Aorta (tissue), 5 donors: ENCODE data around the gene WBP2NL. TPM values are rescaled to one million over a fixed set of nuclear protein-coding genes. Genes with fewer than 3 reads are reported as not detected.

ENCODE experiments used
- ATAC-seq: fragments of 200-7000 bp; cut with Tn5 transposase; one replicate; pipeline ENCODE4 v1.9.1; 2022; ENCODE audit warnings: moderate library complexity; ENCODE audit not compliant: low FRiP score
- DNase-seq, 2 donors: peaks; one replicate each; pipeline ENCODE4 v3.0.0-alpha.2; 2020
- H3K27ac ChIP-seq, 2 donors: one replicate each; pipeline ENCODE4 v1.5.1; 2013; ENCODE audit warnings: low read length in 2 of 2, mild to moderate bottlenecking in 2 of 2, moderate library complexity in 2 of 2, control low read depth in 1 of 2, inconsistent platforms in 1 of 2, low read depth in 1 of 2
- H3K27me3 ChIP-seq, 2 donors: one replicate each; pipeline ENCODE4 v1.6.1; 2013; ENCODE audit warnings: control low read depth in 1 of 2, low read length in 1 of 2, mild to moderate bottlenecking in 1 of 2, moderate library complexity in 1 of 2; ENCODE audit not compliant: insufficient read depth in 2 of 2, control insufficient read depth in 1 of 2
- H3K36me3 ChIP-seq, 2 donors: one replicate each; pipeline ENCODE4 v1.6.1; 2013; ENCODE audit warnings: control low read depth in 1 of 2, low read length in 1 of 2, mild to moderate bottlenecking in 1 of 2; ENCODE audit not compliant: insufficient read depth in 2 of 2, control insufficient read depth in 1 of 2
- H3K4me1 ChIP-seq, 2 donors: one replicate each; pipeline ENCODE4 v1.6.1; 2013; ENCODE audit warnings: low read length in 2 of 2, control low read depth in 1 of 2, mild to moderate bottlenecking in 1 of 2, moderate library complexity in 1 of 2; ENCODE audit not compliant: insufficient read depth in 2 of 2, control insufficient read depth in 1 of 2
- H3K4me3 ChIP-seq, 2 donors: one replicate each; pipeline ENCODE4 v1.5.1; 2013; ENCODE audit warnings: low read length in 2 of 2, control low read depth in 1 of 2, mild to moderate bottlenecking in 1 of 2
- H3K9me3 ChIP-seq: one replicate; pipeline ENCODE4 v1.6.1; 2013; ENCODE audit warnings: mild to moderate bottlenecking, low read length; ENCODE audit not compliant: control insufficient read depth
- WGBS, 2 donors: extraction: QIAGEN DNeasy Blood & Tissue Kit; methylation state at CpG; one replicate each; pipeline ENCODE4 v1.1.7; 2013; 5-methylcytosine and 5-hydroxymethylcytosine counted together
- intact Hi-C, 2 donors: fragments of 100-400 bp; cut with DNase I; formaldehyde crosslinking; loops; one replicate each; pipeline versions ENCODE4 v1.14.2 to v1.15.0; 2022
- polyA plus RNA-seq, 2 donors: library from polyadenylated mRNA; stranded (reverse); fragments of 200-250 nt; gene quantifications; one replicate each; pipeline ENCODE4 v1.2.3, GENCODE V29; 2013
- total RNA-seq, 2 donors: library from RNA; stranded (reverse); fragmentation: NEBNext Ultra II Directional; extraction: Animal tissue kit (Norgen Biotek cat#: 25700); gene quantifications; one replicate each; pipeline ENCODE4 v1.2.1, GENCODE V29; 2021
- donor health status: healthy with polysubstance abuse.
- donor health status: Bipolar disorder and iron deficiency.
- donor health status: DM: no; HTN: no; CAD: no.
- donor health status: DM: no; HTN: no; CAD: no.
- donor health status: DM: yes; HTN: yes; CAD: no.

The WBP2NL gene
- total and polyA plus RNA-seq, 4 donors, result 0.36 to 2.9 (median 0.81) TPM; not detected in 1

DNA sequence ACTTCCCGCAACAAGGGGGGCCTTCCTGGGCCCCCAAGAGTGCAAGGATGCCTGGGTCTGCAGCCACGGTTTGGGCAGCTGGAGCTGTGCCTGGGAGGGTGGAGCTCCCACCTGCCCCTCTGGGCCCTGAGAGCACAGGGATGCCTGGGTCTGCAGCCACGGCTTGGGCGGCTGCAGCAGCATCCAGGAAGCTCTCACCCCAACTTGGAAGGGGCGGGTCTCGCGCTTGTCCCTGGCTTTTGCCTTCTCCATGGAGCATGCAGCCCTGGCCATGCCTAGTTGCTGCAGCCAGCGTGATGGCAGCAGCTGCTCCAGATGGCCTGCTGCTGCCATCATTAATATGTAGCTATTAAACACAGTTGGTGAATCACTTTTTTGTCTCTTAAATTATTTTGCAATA, 36.7 kb downstream of the WBP2NL start:
- H3K9me3 ChIP-seq, result no peaks in the 10 kb centered on the region
- no peak overlapping the region for H3K27ac ChIP-seq
- H3K4me3 ChIP-seq, result no peak overlapping the region
- no peaks in the 10 kb centered on the region for H3K36me3 ChIP-seq
- no peak for ATAC-seq
- no peaks in the 10 kb centered on the region for H3K27me3 ChIP-seq
- DNase-seq, result no peak
- H3K4me1 ChIP-seq, result no peaks in the 10 kb centered on the region
- 86 to 89% methylated on average over 8 of the region's 8 CpGs for whole genome bisulfite sequencing, 2 donors
- intact Hi-C loops, result no loop called here

GRCh38 chr22:42039271-42039670, 40.7 kb downstream of the WBP2NL start:
- intact Hi-C loops, result no loop called here
- Histone ChIP-seq H3K27me3 (no peaks in the 10 kb centered on the region), H3K27ac (no peak overlapping the region), H3K36me3 (no peaks in the 10 kb centered on the region), H3K9me3 (peaks cover 1% of the 10 kb centered on the region), H3K4me3 (no peak overlapping the region), H3K4me1 (no peaks in the 10 kb centered on the region)
- 88 to 93% methylated on average over 5 of the region's 5 CpGs for WGBS, 2 donors
- ATAC-seq (no peak), DNase-seq (no peak)

DNA sequence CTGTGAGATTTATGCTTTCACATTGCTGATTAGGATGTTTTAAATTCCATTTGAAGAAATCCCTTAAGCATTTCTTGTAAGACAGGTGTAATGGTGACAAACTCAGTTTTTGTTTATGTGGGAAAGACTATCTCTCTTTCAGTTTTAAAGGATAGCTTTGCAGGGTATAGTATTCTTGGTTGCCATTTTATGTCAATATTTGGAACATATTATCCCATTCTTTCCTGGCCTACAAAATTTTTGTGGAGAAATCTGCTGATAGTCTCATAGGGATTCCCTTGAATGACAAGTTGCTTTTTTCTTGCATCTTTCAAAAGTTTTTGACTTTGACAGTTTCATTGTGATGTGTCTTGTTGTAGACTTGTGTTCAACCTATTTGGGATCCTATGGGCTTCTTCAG, 43.2 kb downstream of the WBP2NL start:
- ATAC-seq, result no peak
- Histone ChIP-seq H3K27me3 (no peaks in the 10 kb centered on the region), H3K4me1 (no peaks in the 10 kb centered on the region), H3K36me3 (no peaks in the 10 kb centered on the region), H3K27ac (no peak overlapping the region), H3K4me3 (no peak overlapping the region), H3K9me3 (peaks cover 1% of the 10 kb centered on the region)
- intact Hi-C loops, result no loop called here
- DNase-seq, result no peak

DNA sequence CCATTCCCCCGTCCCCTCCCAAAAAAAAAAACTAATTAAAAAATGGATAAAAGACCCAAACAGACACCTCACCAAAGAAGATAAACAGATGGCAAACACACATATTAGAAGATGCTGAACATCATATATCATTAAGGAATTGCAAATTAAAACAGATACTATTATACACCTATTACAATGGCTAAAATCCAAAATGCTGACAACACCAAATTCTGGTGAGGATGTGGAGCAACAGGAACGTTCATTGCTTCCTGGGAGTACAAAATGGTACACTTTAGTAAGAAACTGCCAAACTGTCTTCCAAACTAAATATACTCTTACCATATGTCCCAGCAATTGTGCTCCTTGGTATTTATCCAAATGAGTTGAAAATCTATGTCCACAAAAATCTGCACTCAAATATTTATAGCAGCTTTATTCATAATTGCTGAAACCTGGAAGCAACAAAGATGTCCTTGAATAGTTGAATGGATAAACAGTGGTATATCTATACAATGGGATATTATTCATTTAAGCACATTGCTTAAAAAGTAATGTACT, 52.1 kb downstream of the WBP2NL start:
- ATAC-seq (no peak), DNase-seq (no peak)
- intact Hi-C loops, result no loop called here
- Histone ChIP-seq H3K27ac (no peak overlapping the region), H3K36me3 (no peaks in the 10 kb centered on the region), H3K4me3 (no peak overlapping the region), H3K9me3 (no peaks in the 10 kb centered on the region), H3K27me3 (no peaks in the 10 kb centered on the region), H3K4me1 (no peaks in the 10 kb centered on the region)
- WGBS, 2 donors, result 57 to 75% methylated on average over 2 of the region's 2 CpGs

DNA sequence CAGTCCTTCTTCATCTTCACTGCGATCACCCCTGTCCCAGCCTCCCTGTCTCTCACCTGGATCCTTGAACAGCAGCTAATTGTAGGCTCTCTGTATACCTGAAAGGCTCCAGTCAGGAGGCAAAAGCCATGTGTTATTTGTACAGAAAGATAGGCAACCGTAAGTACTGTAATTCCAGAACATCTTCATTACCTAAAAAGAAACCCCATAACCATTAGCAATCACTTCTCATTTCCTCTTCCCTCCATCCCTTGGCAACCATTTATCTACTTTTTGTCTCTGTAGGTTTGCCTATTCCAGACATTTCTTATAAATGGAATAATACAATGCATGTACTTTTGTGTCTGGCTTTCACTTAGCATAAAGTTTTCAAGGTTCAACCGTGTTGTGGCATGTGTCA, 54.2 kb downstream of the WBP2NL start:
- H3K36me3 ChIP-seq, result no peaks in the 10 kb centered on the region
- no peaks in the 10 kb centered on the region for H3K4me1 ChIP-seq
- WGBS, 2 donors, result 84 to 85% methylated on average over 3 of the region's 3 CpGs
- H3K27me3 ChIP-seq, result no peaks in the 10 kb centered on the region
- no peak overlapping the region for H3K4me3 ChIP-seq
- intact Hi-C loops, result no loop called here
- DNase-seq (no peak), ATAC-seq (no peak)
- H3K27ac ChIP-seq, result no peak overlapping the region
- H3K9me3 ChIP-seq, result no peaks in the 10 kb centered on the region

- Histone ChIP-seq H3K9me3 (no peaks in the 10 kb centered on the region), H3K4me3 (no peak overlapping the region), H3K4me1 (no peaks in the 10 kb centered on the region), H3K27ac (no peak overlapping the region), H3K27me3 (no peaks in the 10 kb centered on the region), H3K36me3 (peaks cover 0 to 2% of the 10 kb centered on the region in 2 donors)
- DNase-seq (no peak), ATAC-seq (no peak)
- intact Hi-C loops, result no loop called here
- WGBS, 2 donors, result 92 to 95% methylated on average over 1 of the region's 1 CpG
Observed at GRCh38 chr22:42056757-42057511, 58.3 kb downstream of the WBP2NL start.

GRCh38 chr22:42060489-42060888, 61.9 kb downstream of the WBP2NL start:
- peaks cover 0 to 4% of the 10 kb centered on the region in 2 donors for H3K36me3 ChIP-seq
- WGBS, 2 donors, result 94 to 96% methylated on average over 5 of the region's 5 CpGs

GRCh38 chr22:42061041-42061440, 62.5 kb downstream of the WBP2NL start:
- no peak for DNase-seq

More at GRCh38 chr22:42060489-42060888, 61.9 kb downstream of the WBP2NL start:
- no peak overlapping the region for H3K4me3 ChIP-seq
- ATAC-seq (no peak), DNase-seq (no peak)
- intact Hi-C loops, result no loop called here
- no peaks in the 10 kb centered on the region for H3K4me1 ChIP-seq
- H3K9me3 ChIP-seq, result no peaks in the 10 kb centered on the region
- H3K27me3 ChIP-seq, result no peaks in the 10 kb centered on the region
- H3K27ac ChIP-seq, result no peak overlapping the region

GRCh38 chr22:42062506-42063170, 64.0 kb downstream of the WBP2NL start:
- Histone ChIP-seq H3K4me1 (no peaks in the 10 kb centered on the region), H3K9me3 (no peaks in the 10 kb centered on the region), H3K4me3 (no peak overlapping the region), H3K27ac (no peak overlapping the region), H3K36me3 (peaks cover 0 to 4% of the 10 kb centered on the region in 2 donors), H3K27me3 (no peaks in the 10 kb centered on the region)
- DNase-seq (no peak), ATAC-seq (no peak)
- WGBS, 2 donors, result 93 to 96% methylated on average over 10 of the region's 10 CpGs
- intact Hi-C loops, result no loop called here

More at GRCh38 chr22:42061041-42061440, 62.5 kb downstream of the WBP2NL start:
- Histone ChIP-seq H3K27ac (no peak overlapping the region), H3K9me3 (no peaks in the 10 kb centered on the region), H3K4me1 (no peaks in the 10 kb centered on the region), H3K4me3 (no peak overlapping the region), H3K27me3 (no peaks in the 10 kb centered on the region), H3K36me3 (peaks cover 0 to 4% of the 10 kb centered on the region in 2 donors)
- peak; percentile 7 for ATAC-seq
- WGBS, 2 donors, result 96% methylated on average over 7 of the region's 7 CpGs
- intact Hi-C loops, result no loop called here
